HCT116 (cell line): Measurements from ENCODE around the gene TMEM215. TPM values are rescaled to one million over a fixed set of nuclear protein-coding genes. Genes with fewer than 3 reads are reported as not detected.
"Not testable (repeated sequence)": the region's sequence is repeated elsewhere in the genome, so short reads cannot be mapped to it uniquely, and the experiment has no call there.

ENCODE experiments used
- ATAC-seq: fragments of 200-7000 bp; cut with Tn5 transposase; 2 replicates; pipeline ENCODE4 v1.9.1; 2020; ENCODE audit warnings: mild to moderate bottlenecking, moderate library complexity
- BruUV-seq: library from RNA; stranded (reverse); fragments of 400-500 nt; replicated peaks from 2 replicates; lab custom pipeline; 2021; lab: Mats Ljungman, UMichigan
- CTCF ChIA-PET: fragments of 300-600 bp; sonication (Branson Sonifier 250); formaldehyde crosslinking; loops from one replicate; lab custom pipeline; 2021; ENCODE audit warnings: antibody characterized with exemption; lab: Charles Lee
- POLR2A ChIA-PET: fragments of 300-600, 350-600 bp; sonication (Branson Sonifier 250); formaldehyde crosslinking; loops from one replicate; lab custom pipeline; 2021; ENCODE audit warnings: antibody characterized with exemption; lab: Charles Lee
- RAD21 ChIA-PET, 2 experiments: fragments of 300-600 bp; sonication (Branson Sonifier 250); formaldehyde crosslinking; loops; one replicate each; lab custom pipeline; 2023; ENCODE audit warnings: low total read pairs in 2 of 2; ENCODE audit not compliant: uncharacterized antibody in 2 of 2, unreplicated experiment in 2 of 2, low non-redundant PET in 1 of 2; lab: Charles Lee
- DNase-seq: peaks from one replicate; pipeline ENCODE4 v3.0.0-alpha.2; 2010; ENCODE audit warnings: low read depth, low spot score
- H2AFZ ChIP-seq: fragments of 200-600 bp; shearing (Covaris generic), sonication (generic); 2 replicates; pipeline ENCODE4 v1.6.1; 2017; ENCODE audit warnings: low read depth, mixed run types, mixed read lengths, antibody characterized with exemption, low read length; ENCODE audit not compliant: poor library complexity, severe bottlenecking
- H3K27ac ChIP-seq: 2 replicates; pipeline ENCODE4 v1.5.1; 2012; ENCODE audit warnings: low read depth, low read length
- H3K27me3 ChIP-seq: fragments of 200-600 bp; sonication (generic); 2 replicates; pipeline ENCODE4 v1.6.1; 2016; ENCODE audit warnings: mixed run types, low read length, mixed read lengths; ENCODE audit not compliant: insufficient read depth
- H3K36me3 ChIP-seq, 2 experiments: fragments of 200-500 bp in 1 of 2; fragments of 200-600 bp in 1 of 2; sonication (Bioruptor generic) in 1 of 2; sonication (generic) in 1 of 2; 2 replicates each; pipeline versions ENCODE4 v1.5.1 to v1.6.1; 2014 to 2016; ENCODE audit warnings: low read length in 2 of 2, inconsistent platforms in 1 of 2, mixed read lengths in 1 of 2, mixed run types in 1 of 2; ENCODE audit not compliant: insufficient read depth in 2 of 2, control insufficient read depth in 1 of 2
- H3K4me1 ChIP-seq, 2 experiments: fragments of 200-600 bp in 1 of 2; sonication (generic) in 1 of 2; 2 replicates each; pipeline versions ENCODE4 v1.5.1 to v1.6.1; 2012 to 2017; ENCODE audit warnings: low read length in 2 of 2, inconsistent platforms in 1 of 2, mild to moderate bottlenecking in 1 of 2, mixed read lengths in 1 of 2, mixed run types in 1 of 2, moderate library complexity in 1 of 2; ENCODE audit not compliant: insufficient read depth in 2 of 2, control insufficient read depth in 1 of 2
- H3K4me2 ChIP-seq: fragments of 200-600 bp; sonication (generic); 2 replicates; pipeline ENCODE4 v1.6.1; 2017; ENCODE audit warnings: mixed run types, low read length, mixed read lengths
- H3K4me3 ChIP-seq, 2 experiments: fragments of 200-600 bp in 1 of 2; sonication (generic) in 1 of 2; replicated peaks in 1 of 2; 2 replicates each; pipeline ENCODE4 v1.5.1; 2011 to 2016; ENCODE audit warnings: low read length in 2 of 2, control low read depth in 1 of 2, low read depth in 1 of 2, mild to moderate bottlenecking in 1 of 2, mixed read lengths in 1 of 2, mixed run types in 1 of 2
- H3K79me2 ChIP-seq: fragments of 200-600 bp; sonication (generic); 2 replicates; pipeline ENCODE4 v1.6.1; 2017; ENCODE audit warnings: mild to moderate bottlenecking, mixed run types, low read length, moderate library complexity, mixed read lengths; ENCODE audit not compliant: insufficient read depth
- H3K9ac ChIP-seq: fragments of 200-600 bp; sonication (generic); 2 replicates; pipeline ENCODE4 v1.6.1; 2016; ENCODE audit warnings: low read length, mixed read lengths
- H3K9me2 ChIP-seq: fragments of 200-600 bp; sonication (generic), shearing (Covaris generic); 2 replicates; pipeline ENCODE4 v1.6.1; 2017; ENCODE audit warnings: mixed run types, mild to moderate bottlenecking, moderate library complexity; ENCODE audit not compliant: insufficient read depth
- H3K9me3 ChIP-seq, 2 experiments: fragments of 200-500 bp in 1 of 2; fragments of 200-600 bp in 1 of 2; sonication (Bioruptor generic) in 1 of 2; sonication (generic) in 1 of 2; 2 replicates each; pipeline ENCODE4 v1.6.1; 2014 to 2017; ENCODE audit warnings: low read length in 2 of 2, mixed read lengths in 2 of 2, inconsistent platforms in 1 of 2, low read depth in 1 of 2, mild to moderate bottlenecking in 1 of 2, mixed run types in 1 of 2, moderate library complexity in 1 of 2; ENCODE audit not compliant: control insufficient read depth in 1 of 2, insufficient read depth in 1 of 2
- H4K20me1 ChIP-seq: fragments of 200-600 bp; sonication (generic), shearing (Covaris generic); 2 replicates; pipeline ENCODE4 v1.6.1; 2017; ENCODE audit warnings: mixed run types, mild to moderate bottlenecking, moderate library complexity; ENCODE audit not compliant: insufficient read depth
- ELF1 ChIP-seq: IDR thresholded peaks from 2 replicates; pipeline ENCODE4 v1.6.1; 2012; ENCODE audit warnings: low read depth, borderline replicate concordance
- POLR2AphosphoS5 ChIP-seq: IDR thresholded peaks from 2 replicates; pipeline ENCODE4 v1.6.1; 2011; ENCODE audit warnings: mild to moderate bottlenecking, low read depth, low read length, moderate library complexity
- intact Hi-C: fragments of 100-400 bp; cut with micrococcal nuclease; formaldehyde crosslinking; loops from 2 replicates; pipeline ENCODE4 v1.10.0; 2022
- total RNA-seq: library from RNA; stranded (reverse); gene quantifications from one replicate; pipeline ENCODE4 v1.2.1, GENCODE V29; 2021; ENCODE audit not compliant: unreplicated experiment
- TF ChIP-seq, protein P1 (sequence below): IDR thresholded peaks from 2 replicates; pipeline ENCODE4 v1.6.1; 2011; ENCODE audit warnings: mild to moderate bottlenecking, low read length, moderate library complexity; ENCODE audit not compliant: insufficient replicate concordance; ENCODE audit errors: extremely low read depth

TMEM215 gene
- total RNA-seq, 1 experiment from 2014 or later, result not detected

DNA sequence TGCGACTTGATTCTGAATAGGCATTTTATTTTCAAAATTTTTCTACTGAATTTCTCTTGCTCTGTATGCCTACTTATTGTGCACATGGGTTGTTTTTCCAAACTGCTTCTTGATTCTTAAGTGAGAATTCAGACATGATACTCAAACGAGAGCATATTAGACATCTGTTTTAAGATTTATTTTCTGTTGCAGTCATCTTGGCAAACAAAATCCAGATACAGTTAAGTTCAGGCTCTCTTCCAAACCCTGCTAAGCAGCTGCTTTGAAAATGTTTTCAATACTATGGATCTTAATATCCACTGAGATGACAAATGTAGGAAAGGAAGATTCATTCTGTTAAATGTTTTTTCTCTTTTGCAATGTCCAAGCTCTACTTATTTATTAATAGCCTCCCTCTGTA, 4.5 kb downstream of the TMEM215 start:
- RAD21 ChIA-PET, result no interaction called here
- Histone ChIP-seq H3K4me2 (no peak overlapping the region), H3K9me2 (no peaks in the 10 kb centered on the region), H3K79me2 (no peaks in the 10 kb centered on the region), H3K4me3 (no peak overlapping the region), H2AFZ (no peak overlapping the region), H3K27me3 (peaks cover 43% of the 10 kb centered on the region), H4K20me1 (no peaks in the 10 kb centered on the region), H3K36me3 (no peaks in the 10 kb centered on the region), H3K9ac (no peak overlapping the region), H3K4me1 (no peaks in the 10 kb centered on the region), H3K27ac (no peak overlapping the region), H3K9me3 (no peaks in the 10 kb centered on the region)
- intact Hi-C loops, result loop anchor here (5.0 to 10.0 kb wide), 2 partner anchors 34 to 57 kb away; no protein-coding TSS in a partner anchor
- ATAC-seq, result no peak
- no peak for DNase-seq
- CTCF ChIA-PET, result no interaction called here
- no TSS peak for BruUV-seq
- TF ChIP-seq ELF1 (no peak), POLR2AphosphoS5 (no peak)
- TF ChIP-seq, protein P1, sequence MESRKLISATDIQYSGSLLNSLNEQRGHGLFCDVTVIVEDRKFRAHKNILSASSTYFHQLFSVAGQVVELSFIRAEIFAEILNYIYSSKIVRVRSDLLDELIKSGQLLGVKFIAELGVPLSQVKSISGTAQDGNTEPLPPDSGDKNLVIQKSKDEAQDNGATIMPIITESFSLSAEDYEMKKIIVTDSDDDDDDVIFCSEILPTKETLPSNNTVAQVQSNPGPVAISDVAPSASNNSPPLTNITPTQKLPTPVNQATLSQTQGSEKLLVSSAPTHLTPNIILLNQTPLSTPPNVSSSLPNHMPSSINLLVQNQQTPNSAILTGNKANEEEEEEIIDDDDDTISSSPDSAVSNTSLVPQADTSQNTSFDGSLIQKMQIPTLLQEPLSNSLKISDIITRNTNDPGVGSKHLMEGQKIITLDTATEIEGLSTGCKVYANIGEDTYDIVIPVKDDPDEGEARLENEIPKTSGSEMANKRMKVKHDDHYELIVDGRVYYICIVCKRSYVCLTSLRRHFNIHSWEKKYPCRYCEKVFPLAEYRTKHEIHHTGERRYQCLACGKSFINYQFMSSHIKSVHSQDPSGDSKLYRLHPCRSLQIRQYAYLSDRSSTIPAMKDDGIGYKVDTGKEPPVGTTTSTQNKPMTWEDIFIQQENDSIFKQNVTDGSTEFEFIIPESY, result no peak
- POLR2A ChIA-PET, result no interaction called here

DNA sequence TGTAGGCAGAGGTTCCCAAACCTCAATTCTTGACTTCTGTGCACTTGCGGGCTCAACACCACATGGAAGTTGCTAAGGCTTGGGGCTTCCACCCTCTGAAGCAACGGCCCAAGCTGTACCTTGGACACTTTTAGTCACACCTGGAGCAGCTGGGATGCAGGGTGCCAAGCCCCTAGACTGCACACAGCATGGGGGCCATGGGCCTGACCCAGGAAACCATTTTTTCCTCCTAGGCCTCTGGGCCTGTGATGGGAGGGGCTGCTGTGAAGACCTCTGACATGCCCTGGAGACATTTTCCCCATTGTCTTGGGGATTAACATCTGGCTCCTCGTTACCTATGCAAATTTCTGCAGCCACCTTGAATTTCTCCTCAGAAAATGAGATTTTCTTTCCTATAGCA, 12.7 kb downstream of the TMEM215 start:
- H3K36me3 ChIP-seq, H3K27ac ChIP-seq, H4K20me1 ChIP-seq, H3K9ac ChIP-seq, intact Hi-C loops, RAD21 ChIA-PET, H3K4me3 ChIP-seq, H3K4me1 ChIP-seq, BruUV-seq, CTCF ChIA-PET, H2AFZ ChIP-seq, ATAC-seq, H3K27me3 ChIP-seq, H3K4me2 ChIP-seq, DNase-seq, H3K79me2 ChIP-seq, H3K9me3 ChIP-seq, H3K9me2 ChIP-seq, POLR2A ChIA-PET: not testable (repeated sequence)
